Natural killer cell (primary cell): ENCODE measurements around the gene MOV10L1. TPM values are rescaled to one million over a fixed set of nuclear protein-coding genes. Genes with fewer than 3 reads are reported as not detected.

ENCODE experiments used
- ATAC-seq, 3 donors: fragments of 150-1000 bp in 2 of 3; fragments of 200-7000 bp in 1 of 3; cut with Tn5 transposase; 1 replicate in 1 of 3; 2 replicates in 2 of 3; pipeline ENCODE4 v1.10.0; 2021; ENCODE audit warnings: mild to moderate bottlenecking in 2 of 3, moderate library complexity in 2 of 3
- DNase-seq, 2 donors: peaks; one replicate each; pipeline versions ENCODE4 v3.0.0 to v3.0.0-alpha.2; 2013 to 2021; ENCODE audit warnings: mixed read lengths in 1 of 2
- H3K27ac ChIP-seq: one replicate; pipeline ENCODE4 v1.5.1; 2013; ENCODE audit warnings: mild to moderate bottlenecking, low read length
- H3K27me3 ChIP-seq: one replicate; pipeline ENCODE4 v1.6.1; 2013; ENCODE audit warnings: low read length; ENCODE audit not compliant: control insufficient read depth, insufficient read depth
- H3K36me3 ChIP-seq: one replicate; pipeline ENCODE4 v1.6.1; 2013; ENCODE audit warnings: low read length; ENCODE audit not compliant: control insufficient read depth, insufficient read depth
- H3K4me1 ChIP-seq: one replicate; pipeline ENCODE4 v1.6.1; 2013; ENCODE audit warnings: low read length; ENCODE audit not compliant: control insufficient read depth, insufficient read depth
- H3K4me3 ChIP-seq: one replicate; pipeline ENCODE4 v1.5.1; 2013; ENCODE audit warnings: low read length
- H3K9me3 ChIP-seq: one replicate; pipeline ENCODE4 v1.6.1; 2013; ENCODE audit warnings: low read length; ENCODE audit not compliant: control insufficient read depth, insufficient read depth
- H3K27ac Mint-ChIP-seq, 2 donors: one replicate each; pipeline ENCODE4 v1.8.0; 2022; ENCODE audit warnings: mild to moderate bottlenecking in 2 of 2, mixed read lengths in 2 of 2, moderate library complexity in 1 of 2
- H3K27me3 Mint-ChIP-seq, 2 donors: one replicate each; pipeline ENCODE4 v1.8.0; 2022; ENCODE audit warnings: low read depth in 2 of 2, mixed read lengths in 2 of 2
- H3K36me3 Mint-ChIP-seq: one replicate; pipeline ENCODE4 v1.8.0; 2022; ENCODE audit warnings: mixed read lengths
- H3K4me1 Mint-ChIP-seq, 2 donors: one replicate each; pipeline ENCODE4 v1.8.0; 2022; ENCODE audit warnings: mixed read lengths in 2 of 2
- H3K4me3 Mint-ChIP-seq: one replicate; pipeline ENCODE4 v1.8.0; 2022; ENCODE audit warnings: mild to moderate bottlenecking, moderate library complexity, mixed read lengths
- H3K9me3 Mint-ChIP-seq, 2 donors: one replicate each; pipeline ENCODE4 v1.8.0; 2022; ENCODE audit warnings: mixed read lengths in 2 of 2
- WGBS: methylation state at CpG from one replicate; pipeline ENCODE4 v1.1.7; 2013; ENCODE audit warnings: missing lambda C conversion rate; ENCODE audit not compliant: insufficient coverage; 5-methylcytosine and 5-hydroxymethylcytosine counted together
- intact Hi-C: fragments of 100-400 bp; cut with micrococcal nuclease; formaldehyde crosslinking; loops from one replicate; pipeline ENCODE4 v1.14.2; 2022
- total RNA-seq, 4 donors: library from RNA; stranded (reverse); fragments of 120-200 nt in 1 of 4; gene quantifications; one replicate each; pipeline versions ENCODE4 v1.2.3 to v1.2.4, GENCODE V29; 2013 to 2022
- TF ChIP-seq, protein P1 (sequence below): fragments of 200-600 bp; IDR thresholded peaks from one replicate; pipeline ENCODE4 v1.8.0; 2022; ENCODE audit warnings: antibody characterized with exemption

Gene MOV10L1
- total RNA-seq, 3 donors from 2014 or later (not counting 1 experiment from before 2014, with no cell fraction given) = 1.0 to 1.7 TPM; not detected in 1

GRCh38 chr22:50072167-50072555 is 17.6 kb upstream of the MOV10L1 start:
- TF ChIP-seq, protein P1, sequence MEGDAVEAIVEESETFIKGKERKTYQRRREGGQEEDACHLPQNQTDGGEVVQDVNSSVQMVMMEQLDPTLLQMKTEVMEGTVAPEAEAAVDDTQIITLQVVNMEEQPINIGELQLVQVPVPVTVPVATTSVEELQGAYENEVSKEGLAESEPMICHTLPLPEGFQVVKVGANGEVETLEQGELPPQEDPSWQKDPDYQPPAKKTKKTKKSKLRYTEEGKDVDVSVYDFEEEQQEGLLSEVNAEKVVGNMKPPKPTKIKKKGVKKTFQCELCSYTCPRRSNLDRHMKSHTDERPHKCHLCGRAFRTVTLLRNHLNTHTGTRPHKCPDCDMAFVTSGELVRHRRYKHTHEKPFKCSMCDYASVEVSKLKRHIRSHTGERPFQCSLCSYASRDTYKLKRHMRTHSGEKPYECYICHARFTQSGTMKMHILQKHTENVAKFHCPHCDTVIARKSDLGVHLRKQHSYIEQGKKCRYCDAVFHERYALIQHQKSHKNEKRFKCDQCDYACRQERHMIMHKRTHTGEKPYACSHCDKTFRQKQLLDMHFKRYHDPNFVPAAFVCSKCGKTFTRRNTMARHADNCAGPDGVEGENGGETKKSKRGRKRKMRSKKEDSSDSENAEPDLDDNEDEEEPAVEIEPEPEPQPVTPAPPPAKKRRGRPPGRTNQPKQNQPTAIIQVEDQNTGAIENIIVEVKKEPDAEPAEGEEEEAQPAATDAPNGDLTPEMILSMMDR = no peak
- Mint-ChIP-seq H3K9me3 (no peaks in the 10 kb centered on the region), H3K27me3 (no peaks in the 10 kb centered on the region), H3K36me3 (peaks cover 7% of the 10 kb centered on the region), H3K27ac (no peak overlapping the region), H3K4me3 (no peak overlapping the region), H3K4me1 (peaks cover 0 to 6% of the 10 kb centered on the region in 2 donors)
- H3K27ac ChIP-seq = no peak overlapping the region
- 82% methylated on average over 9 of the region's 9 CpGs for WGBS
- H3K27me3 ChIP-seq = no peaks in the 10 kb centered on the region
- intact Hi-C loops = no loop called here
- no peaks in the 10 kb centered on the region for H3K9me3 ChIP-seq
- ATAC-seq (no peak), DNase-seq (no peak)
- H3K4me3 ChIP-seq = no peak overlapping the region
- peaks cover 36% of the 10 kb centered on the region for H3K36me3 ChIP-seq
- no peaks in the 10 kb centered on the region for H3K4me1 ChIP-seq

GRCh38 chr22:50072714-50073538 is 16.9 kb upstream of the MOV10L1 start:
- Histone ChIP-seq H3K27ac (no peak overlapping the region), H3K4me1 (no peaks in the 10 kb centered on the region), H3K36me3 (peaks cover 38% of the 10 kb centered on the region), H3K27me3 (no peaks in the 10 kb centered on the region), H3K4me3 (no peak overlapping the region), H3K9me3 (no peaks in the 10 kb centered on the region)
- TF ChIP-seq, protein P1 = no peak
- no peaks in the 10 kb centered on the region for H3K27me3 Mint-ChIP-seq
- no peak overlapping the region for H3K27ac Mint-ChIP-seq
- intact Hi-C loops = no loop called here
- peaks cover 7% of the 10 kb centered on the region for H3K36me3 Mint-ChIP-seq
- ATAC-seq (no peak), DNase-seq (no peak)
- WGBS = 89% methylated on average over 28 of the region's 28 CpGs
- H3K4me3 Mint-ChIP-seq = no peak overlapping the region
- peaks cover 0 to 6% of the 10 kb centered on the region in 2 donors for H3K4me1 Mint-ChIP-seq
- H3K9me3 Mint-ChIP-seq = no peaks in the 10 kb centered on the region

DNA sequence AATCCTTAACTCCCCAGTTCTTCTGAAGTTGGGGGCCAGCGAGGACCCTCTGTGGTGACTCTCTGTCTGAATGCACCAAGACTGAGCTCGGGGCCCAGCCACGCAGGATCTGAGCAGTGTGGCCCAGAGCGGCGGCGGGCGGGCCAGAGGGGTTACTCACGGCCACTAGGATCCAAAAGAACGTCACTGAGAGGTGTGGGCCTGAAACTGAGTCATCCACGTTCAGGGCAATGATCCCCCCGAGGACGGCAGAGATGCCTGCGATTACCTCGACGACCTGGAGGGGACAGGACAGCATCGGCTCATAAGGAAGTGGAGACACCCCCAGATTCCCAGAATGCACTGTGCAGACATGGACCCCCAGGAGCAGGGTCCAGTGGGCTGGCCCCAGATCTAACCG is 15.8 kb upstream of the MOV10L1 start:
- Mint-ChIP-seq H3K4me1 (peaks cover 0 to 6% of the 10 kb centered on the region in 2 donors), H3K4me3 (no peak overlapping the region), H3K27ac (no peak overlapping the region), H3K27me3 (no peaks in the 10 kb centered on the region), H3K9me3 (no peaks in the 10 kb centered on the region), H3K36me3 (peaks cover 7% of the 10 kb centered on the region)
- DNase-seq (no peak), ATAC-seq (no peak)
- WGBS = 86% methylated on average over 17 of the region's 17 CpGs
- Histone ChIP-seq H3K4me3 (no peak overlapping the region), H3K36me3 (peaks cover 38% of the 10 kb centered on the region), H3K9me3 (no peaks in the 10 kb centered on the region), H3K4me1 (no peaks in the 10 kb centered on the region), H3K27me3 (no peaks in the 10 kb centered on the region), H3K27ac (no peak overlapping the region)
- TF ChIP-seq, protein P1 = no peak
- intact Hi-C loops = no loop called here
